SJCRH30 (cell line): ENCODE data around the gene RAB11FIP5. TPM values are rescaled to one million over a fixed set of nuclear protein-coding genes. Genes with fewer than 3 reads are reported as not detected.

ENCODE experiments used
- DNase-seq, 2 experiments: peaks; one replicate each; pipeline ENCODE4 v3.0.0-alpha.2; 2015 to 2020
- H3K27ac ChIP-seq: fragments of 250-450 bp; sonication (Bioruptor Pico); 2 replicates; pipeline ENCODE4 v1.5.1; 2020; ENCODE audit warnings: mild to moderate bottlenecking, moderate library complexity
- H3K27me3 ChIP-seq: fragments of 250-450 bp; sonication (Bioruptor Pico); 2 replicates; pipeline ENCODE4 v1.5.1; 2020; ENCODE audit warnings: mild to moderate bottlenecking, moderate library complexity
- H3K36me3 ChIP-seq: fragments of 250-450 bp; sonication (Bioruptor Pico); 2 replicates; pipeline ENCODE4 v1.5.1; 2020; ENCODE audit warnings: mild to moderate bottlenecking, moderate library complexity
- H3K4me1 ChIP-seq: fragments of 250-450 bp; sonication (Bioruptor Pico); 2 replicates; pipeline ENCODE4 v1.5.1; 2020; ENCODE audit warnings: mild to moderate bottlenecking, moderate library complexity
- H3K4me3 ChIP-seq: fragments of 250-450 bp; sonication (Bioruptor Pico); 2 replicates; pipeline ENCODE4 v1.5.1; 2020; ENCODE audit warnings: mild to moderate bottlenecking, moderate library complexity
- H3K9me3 ChIP-seq: fragments of 250-450 bp; sonication (Bioruptor Pico); replicated peaks from 2 replicates; pipeline ENCODE4 v1.5.1; 2020; ENCODE audit warnings: mild to moderate bottlenecking, moderate library complexity
- total RNA-seq: library from RNA; depleted of rRNA; stranded (reverse); fragments of >200 nt; shearing (Covaris generic); gene quantifications from 2 replicates; pipeline ENCODE4 v1.2.3, GENCODE V29; 2014

RAB11FIP5 gene
- total RNA-seq, 1 experiment from 2014 or later: 8.1 TPM

- H3K36me3 ChIP-seq: peaks cover 28% of the 10 kb centered on the region
- no peak for DNase-seq
- no peak overlapping the region for H3K4me3 ChIP-seq
- H3K27me3 ChIP-seq: no peaks in the 10 kb centered on the region
- no peak overlapping the region for H3K27ac ChIP-seq
- peaks cover 4% of the 10 kb centered on the region; the same call in 1 of the 2 replicates for H3K9me3 ChIP-seq
- no peaks in the 10 kb centered on the region for H3K4me1 ChIP-seq
Measured at GRCh38 chr2:73053316-73054114, 59.2 kb downstream of the RAB11FIP5 start.

- Histone ChIP-seq H3K4me3 (no peak overlapping the region), H3K4me1 (no peaks in the 10 kb centered on the region), H3K27me3 (no peaks in the 10 kb centered on the region), H3K36me3 (peaks cover 2% of the 10 kb centered on the region; the same call in 1 of the 2 replicates), H3K27ac (no peak overlapping the region), H3K9me3 (no peaks in the 10 kb centered on the region)
- DNase-seq: no peak
Measured at GRCh38 chr2:73050121-73050545, 62.6 kb downstream of the RAB11FIP5 start.

GRCh38 chr2:73043929-73044832, 68.6 kb downstream of the RAB11FIP5 start:
- no peak for DNase-seq
- Histone ChIP-seq H3K36me3 (no peaks in the 10 kb centered on the region), H3K4me1 (no peaks in the 10 kb centered on the region), H3K4me3 (no peak overlapping the region), H3K27me3 (no peaks in the 10 kb centered on the region), H3K27ac (no peak overlapping the region), H3K9me3 (no peaks in the 10 kb centered on the region)

GRCh38 chr2:73043276-73043675, 69.5 kb downstream of the RAB11FIP5 start:
- Histone ChIP-seq H3K4me3 (no peak overlapping the region), H3K27ac (no peak overlapping the region), H3K4me1 (no peaks in the 10 kb centered on the region), H3K36me3 (no peaks in the 10 kb centered on the region), H3K27me3 (no peaks in the 10 kb centered on the region), H3K9me3 (no peaks in the 10 kb centered on the region)
- no peak for DNase-seq

- H3K9me3 ChIP-seq: no peaks in the 10 kb centered on the region
- no peak for DNase-seq
- no peaks in the 10 kb centered on the region for H3K36me3 ChIP-seq
- H3K4me3 ChIP-seq: no peak overlapping the region
- no peaks in the 10 kb centered on the region for H3K27me3 ChIP-seq
- no peaks in the 10 kb centered on the region for H3K4me1 ChIP-seq
- no peak overlapping the region for H3K27ac ChIP-seq
Measured at GRCh38 chr2:73037947-73038585, 74.7 kb downstream of the RAB11FIP5 start.

- H3K9me3 ChIP-seq: no peaks in the 10 kb centered on the region
- no peaks in the 10 kb centered on the region for H3K4me1 ChIP-seq
- H3K27me3 ChIP-seq: no peaks in the 10 kb centered on the region
- H3K36me3 ChIP-seq: no peaks in the 10 kb centered on the region
- no peak for DNase-seq
- H3K4me3 ChIP-seq: no peak overlapping the region
- H3K27ac ChIP-seq: no peak overlapping the region
Measured at GRCh38 chr2:73036766-73037165, 76.0 kb downstream of the RAB11FIP5 start.

- H3K9me3 ChIP-seq: no peaks in the 10 kb centered on the region
- no peak overlapping the region for H3K4me3 ChIP-seq
- no peak for DNase-seq
- no peaks in the 10 kb centered on the region for H3K36me3 ChIP-seq
- H3K27me3 ChIP-seq: no peaks in the 10 kb centered on the region
- H3K4me1 ChIP-seq: no peaks in the 10 kb centered on the region
- H3K27ac ChIP-seq: no peak overlapping the region
Measured at GRCh38 chr2:73035899-73036711, 76.6 kb downstream of the RAB11FIP5 start.

- no peaks in the 10 kb centered on the region for H3K9me3 ChIP-seq
- H3K36me3 ChIP-seq: no peaks in the 10 kb centered on the region
- no peaks in the 10 kb centered on the region for H3K4me1 ChIP-seq
- DNase-seq: no peak
- H3K4me3 ChIP-seq: no peak overlapping the region
- no peak overlapping the region for H3K27ac ChIP-seq
- no peaks in the 10 kb centered on the region for H3K27me3 ChIP-seq
Measured at GRCh38 chr2:73034661-73035375, 77.9 kb downstream of the RAB11FIP5 start.

GRCh38 chr2:73033766-73034381, 78.9 kb downstream of the RAB11FIP5 start:
- no peaks in the 10 kb centered on the region for H3K4me1 ChIP-seq
- H3K4me3 ChIP-seq: no peak overlapping the region
- H3K36me3 ChIP-seq: no peaks in the 10 kb centered on the region
- no peaks in the 10 kb centered on the region for H3K9me3 ChIP-seq
- no peak overlapping the region for H3K27ac ChIP-seq
- no peaks in the 10 kb centered on the region for H3K27me3 ChIP-seq
- DNase-seq: no peak

GRCh38 chr2:73033142-73033765, 79.5 kb downstream of the RAB11FIP5 start:
- H3K27me3 ChIP-seq: no peaks in the 10 kb centered on the region
- no peak overlapping the region for H3K27ac ChIP-seq
- DNase-seq: no peak
- no peaks in the 10 kb centered on the region for H3K4me1 ChIP-seq
- H3K4me3 ChIP-seq: no peak overlapping the region
- no peaks in the 10 kb centered on the region for H3K9me3 ChIP-seq
- no peaks in the 10 kb centered on the region for H3K36me3 ChIP-seq

GRCh38 chr2:73032702-73033097, 80.0 kb downstream of the RAB11FIP5 start:
- no peaks in the 10 kb centered on the region for H3K27me3 ChIP-seq

GRCh38 chr2:73031725-73032701, 80.7 kb downstream of the RAB11FIP5 start:
- Histone ChIP-seq H3K4me3 (no peak overlapping the region), H3K27ac (no peak overlapping the region), H3K36me3 (no peaks in the 10 kb centered on the region; the same call in 1 of the 2 replicates), H3K9me3 (no peaks in the 10 kb centered on the region), H3K27me3 (no peaks in the 10 kb centered on the region), H3K4me1 (no peaks in the 10 kb centered on the region)
- no peak for DNase-seq

More at GRCh38 chr2:73032702-73033097, 80.0 kb downstream of the RAB11FIP5 start:
- Histone ChIP-seq H3K9me3 (no peaks in the 10 kb centered on the region), H3K4me1 (no peaks in the 10 kb centered on the region), H3K4me3 (no peak overlapping the region), H3K36me3 (no peaks in the 10 kb centered on the region), H3K27ac (no peak overlapping the region)
- no peak for DNase-seq
